Measurements from ENCODE around the gene ACAP3. TPM values are rescaled to one million over a fixed set of nuclear protein-coding genes. Genes with fewer than 3 reads are reported as not detected.
A peak's percentile ranks its signal among the peaks of the same experiment; 100 is the strongest.

ACAP3 gene
- total RNA-seq, 1 donor from 2014 or later = 63.2 TPM

DNA sequence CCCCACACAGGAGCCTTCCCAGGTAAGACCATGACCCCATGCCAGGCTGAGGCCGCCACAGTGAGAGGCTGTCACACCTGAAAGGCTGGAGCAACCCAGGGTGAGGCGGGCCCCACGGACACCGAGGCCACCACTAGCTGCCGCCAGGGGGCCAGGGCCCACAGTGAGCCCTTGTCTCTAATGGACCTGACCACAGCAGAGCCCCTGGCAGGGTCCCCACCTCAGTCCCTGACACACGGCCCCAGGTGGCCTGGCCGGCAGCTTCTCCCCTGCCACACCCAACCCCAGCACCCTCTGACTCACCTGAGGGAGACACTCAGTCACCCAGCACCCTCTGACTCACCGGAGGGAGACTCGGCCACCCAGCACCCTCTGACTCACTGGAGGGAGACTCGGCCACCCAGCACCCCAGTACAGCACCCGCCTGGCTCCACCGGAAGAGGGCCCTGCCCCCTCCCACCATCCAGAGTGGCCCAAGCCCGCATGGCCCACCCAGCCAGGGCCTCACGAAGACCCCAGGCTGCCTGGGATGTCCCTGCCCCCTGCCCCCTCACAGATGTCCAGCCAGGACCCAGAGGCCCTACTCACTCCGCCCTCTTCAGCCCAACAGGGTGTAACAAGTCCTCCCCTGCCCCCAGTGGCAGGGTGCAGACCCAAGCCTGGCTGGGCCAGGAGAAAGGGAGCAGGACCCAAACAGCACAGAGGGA, 37.1 kb upstream of the ACAP3 start:
- DNase-seq (ENCODE audit: low spot score in 2 of 2) (no peak), FAIRE-seq (no peak)

- no peak for DNase-seq (ENCODE audit: low spot score in 2 of 2)
- no peak for FAIRE-seq
These were observed 36.2 kb upstream of the ACAP3 start for GRCh38 chr1:1343811-1344421.

GRCh38 chr1:1342584-1343115, 34.9 kb upstream of the ACAP3 start:
- DNase-seq (ENCODE audit: low spot score in 2 of 2) (no peak), FAIRE-seq (no peak)

GRCh38 chr1:1342061-1342562, 34.4 kb upstream of the ACAP3 start:
- FAIRE-seq (no peak), DNase-seq (ENCODE audit: low spot score in 2 of 2) (no peak)

DNA sequence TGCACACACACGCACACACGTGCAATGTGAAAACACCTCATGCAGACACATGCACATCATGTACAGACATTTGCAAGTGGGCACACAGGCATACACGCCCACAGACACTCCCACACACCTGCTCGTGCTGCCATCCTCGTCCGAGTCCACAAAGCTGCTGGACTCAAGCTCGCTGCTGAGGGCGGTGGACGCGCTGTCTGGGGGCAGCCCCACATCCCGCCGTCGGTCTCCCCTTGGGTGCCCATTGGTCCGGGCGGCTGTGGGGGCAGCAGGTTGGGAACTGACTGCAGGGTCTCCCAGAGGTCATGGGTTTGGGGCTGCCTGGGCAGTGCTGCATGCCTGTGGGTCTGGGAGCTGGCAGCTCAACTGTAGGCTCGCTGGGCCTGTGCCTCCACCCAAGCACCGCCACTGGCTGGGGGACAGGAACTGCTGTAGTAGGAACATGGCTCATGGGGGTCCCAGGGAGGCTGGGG, 33.9 kb upstream of the ACAP3 start:
- DNase-seq (ENCODE audit: low spot score in 2 of 2) (no peak), FAIRE-seq (no peak)

- no peak for FAIRE-seq
- DNase-seq (ENCODE audit: low spot score in 2 of 2) = no peak
These were observed 33.2 kb upstream of the ACAP3 start for GRCh38 chr1:1340791-1341548.

- DNase-seq (ENCODE audit: low spot score in 2 of 2) (no peak), FAIRE-seq (no peak)
These were observed 32.5 kb upstream of the ACAP3 start for GRCh38 chr1:1340185-1340584.

DNA sequence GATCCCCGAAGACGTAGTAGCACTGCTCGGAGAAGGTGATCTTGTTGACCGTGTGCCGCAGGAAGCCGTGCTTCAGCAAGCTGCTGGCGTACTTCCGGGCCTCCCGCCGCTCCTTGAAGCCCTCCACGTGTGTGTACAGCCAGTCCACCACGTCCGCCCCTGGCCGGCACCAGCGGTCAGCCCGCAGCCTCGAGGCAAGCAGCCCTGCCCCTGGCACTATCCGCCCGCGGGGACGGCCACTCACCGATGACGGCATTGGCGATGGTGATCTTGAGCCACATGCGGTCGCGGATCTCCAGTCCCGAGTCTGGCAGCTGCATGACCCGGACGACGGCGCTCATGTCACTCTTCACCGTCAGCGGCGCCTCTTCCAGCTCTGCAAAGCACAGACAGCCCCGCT, 30.5 kb upstream of the ACAP3 start:
- DNase-seq (ENCODE audit: low spot score in 2 of 2) (no peak), FAIRE-seq (no peak)

- FAIRE-seq = no peak
- no peak for DNase-seq (ENCODE audit: low spot score in 2 of 2)
These were observed 30.0 kb upstream of the ACAP3 start for GRCh38 chr1:1337793-1338147.

GRCh38 chr1:1336931-1337792, 29.4 kb upstream of the ACAP3 start:
- DNase-seq (ENCODE audit: low spot score in 2 of 2) = no peak
- FAIRE-seq = no peak

GRCh38 chr1:1336446-1336845, 28.7 kb upstream of the ACAP3 start:
- DNase-seq (ENCODE audit: low spot score in 2 of 2) (no peak), FAIRE-seq (no peak)

- no peak for DNase-seq (ENCODE audit: low spot score in 2 of 2)
- FAIRE-seq = no peak
These were observed 28.1 kb upstream of the ACAP3 start for GRCh38 chr1:1335792-1336248.

GRCh38 chr1:1335283-1335682, 27.6 kb upstream of the ACAP3 start:
- no peak for DNase-seq (ENCODE audit: low spot score in 2 of 2)
- FAIRE-seq = no peak

DNA sequence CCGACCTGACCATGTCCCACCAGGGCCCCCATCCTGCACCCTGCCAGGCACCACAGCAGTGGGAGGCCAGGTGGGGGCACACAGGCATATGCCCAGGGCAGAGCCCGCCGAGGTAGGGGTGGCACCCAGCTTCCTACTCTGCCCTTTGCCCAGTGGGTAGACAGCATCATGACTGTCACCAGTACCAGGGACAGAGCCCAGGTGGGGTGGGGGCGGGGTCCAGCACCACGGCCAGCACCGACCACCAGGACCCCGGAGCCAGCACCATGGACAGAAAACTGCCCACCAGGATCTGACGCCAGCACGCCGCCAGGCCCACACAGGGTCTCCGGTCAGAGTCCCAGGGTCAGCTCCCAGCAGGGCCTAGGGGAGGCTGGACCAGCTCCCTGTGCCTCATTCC, 27.1 kb upstream of the ACAP3 start:
- FAIRE-seq = no peak
- DNase-seq (ENCODE audit: low spot score in 2 of 2) = no peak

GRCh38 chr1:1333551-1334241, 26.0 kb upstream of the ACAP3 start:
- no peak for FAIRE-seq
- DNase-seq (ENCODE audit: low spot score in 2 of 2) = no peak

DNA sequence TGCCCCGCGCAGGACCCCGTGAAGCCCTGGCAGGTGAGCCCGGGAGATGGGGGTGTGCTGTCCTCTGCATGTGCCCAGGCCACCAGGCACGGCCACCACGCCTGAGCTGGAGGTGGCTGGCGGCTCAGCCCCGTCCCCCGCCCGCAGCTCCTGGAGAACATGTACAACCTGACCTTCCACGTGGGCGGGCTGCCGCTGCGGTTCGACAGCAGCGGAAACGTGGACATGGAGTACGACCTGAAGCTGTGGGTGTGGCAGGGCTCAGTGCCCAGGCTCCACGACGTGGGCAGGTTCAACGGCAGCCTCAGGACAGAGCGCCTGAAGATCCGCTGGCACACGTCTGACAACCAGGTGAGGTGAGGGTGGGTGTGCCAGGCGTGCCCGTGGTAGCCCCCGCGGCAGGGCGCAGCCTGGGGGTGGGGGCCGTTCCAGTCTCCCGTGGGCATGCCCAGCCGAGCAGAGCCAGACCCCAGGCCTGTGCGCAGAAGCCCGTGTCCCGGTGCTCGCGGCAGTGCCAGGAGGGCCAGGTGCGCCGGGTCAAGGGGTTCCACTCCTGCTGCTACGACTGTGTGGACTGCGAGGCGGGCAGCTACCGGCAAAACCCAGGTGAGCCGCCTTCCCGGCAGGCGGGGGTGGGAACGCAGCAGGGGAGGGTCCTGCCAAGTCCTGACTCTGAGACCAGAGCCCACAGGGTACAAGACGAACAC, 25.2 kb upstream of the ACAP3 start:
- DNase-seq (ENCODE audit: low spot score in 2 of 2) = peak in 1 of 2 donors; percentile 57

DNA sequence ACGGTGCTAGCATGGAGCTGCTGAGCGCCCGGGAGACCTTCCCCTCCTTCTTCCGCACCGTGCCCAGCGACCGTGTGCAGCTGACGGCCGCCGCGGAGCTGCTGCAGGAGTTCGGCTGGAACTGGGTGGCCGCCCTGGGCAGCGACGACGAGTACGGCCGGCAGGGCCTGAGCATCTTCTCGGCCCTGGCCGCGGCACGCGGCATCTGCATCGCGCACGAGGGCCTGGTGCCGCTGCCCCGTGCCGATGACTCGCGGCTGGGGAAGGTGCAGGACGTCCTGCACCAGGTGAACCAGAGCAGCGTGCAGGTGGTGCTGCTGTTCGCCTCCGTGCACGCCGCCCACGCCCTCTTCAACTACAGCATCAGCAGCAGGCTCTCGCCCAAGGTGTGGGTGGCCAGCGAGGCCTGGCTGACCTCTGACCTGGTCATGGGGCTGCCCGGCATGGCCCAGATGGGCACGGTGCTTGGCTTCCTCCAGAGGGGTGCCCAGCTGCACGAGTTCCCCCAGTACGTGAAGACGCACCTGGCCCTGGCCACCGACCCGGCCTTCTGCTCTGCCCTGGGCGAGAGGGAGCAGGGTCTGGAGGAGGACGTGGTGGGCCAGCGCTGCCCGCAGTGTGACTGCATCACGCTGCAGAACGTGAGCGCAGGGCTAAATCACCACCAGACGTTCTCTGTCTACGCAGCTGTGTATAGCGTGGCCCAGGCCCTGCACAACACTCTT, 24.5 kb upstream of the ACAP3 start:
- FAIRE-seq = no peak
- DNase-seq (ENCODE audit: low spot score in 2 of 2) = no peak

More for the DNA sequence above, 25.2 kb upstream of the ACAP3 start:
- no peak for FAIRE-seq

Measured in frontal cortex (tissue), 4 donors.